GM21515 (cell line): ENCODE data around the gene SH3RF3.

Source experiments
- ATAC-seq: cut with Tn5 transposase; IDR thresholded peaks from one replicate; pipeline ENCODE4 v1.9.1; 2021; ENCODE audit not compliant: unreplicated experiment

SH3RF3 gene

DNA sequence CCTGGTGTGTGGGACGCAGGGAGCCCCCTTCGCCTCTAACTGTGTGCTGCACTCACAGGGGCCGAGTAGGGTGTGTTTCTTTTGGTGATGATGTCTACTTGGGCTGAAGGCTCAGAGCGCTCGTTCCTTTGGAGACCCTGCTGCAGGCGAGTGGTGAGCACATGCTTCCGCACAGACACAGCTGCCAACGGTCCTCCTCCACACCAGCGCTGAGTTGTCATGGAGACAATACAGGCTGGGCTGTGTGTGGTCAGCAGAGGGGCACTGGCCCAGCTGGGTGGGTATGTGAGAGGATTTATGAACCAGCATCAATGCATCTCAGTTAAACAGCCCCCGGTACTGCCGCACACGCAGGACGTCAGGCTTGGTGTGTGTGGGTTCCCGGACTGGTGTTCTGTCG lies 143.5 kb downstream of the SH3RF3 start:
- ATAC-seq: no peak

DNA sequence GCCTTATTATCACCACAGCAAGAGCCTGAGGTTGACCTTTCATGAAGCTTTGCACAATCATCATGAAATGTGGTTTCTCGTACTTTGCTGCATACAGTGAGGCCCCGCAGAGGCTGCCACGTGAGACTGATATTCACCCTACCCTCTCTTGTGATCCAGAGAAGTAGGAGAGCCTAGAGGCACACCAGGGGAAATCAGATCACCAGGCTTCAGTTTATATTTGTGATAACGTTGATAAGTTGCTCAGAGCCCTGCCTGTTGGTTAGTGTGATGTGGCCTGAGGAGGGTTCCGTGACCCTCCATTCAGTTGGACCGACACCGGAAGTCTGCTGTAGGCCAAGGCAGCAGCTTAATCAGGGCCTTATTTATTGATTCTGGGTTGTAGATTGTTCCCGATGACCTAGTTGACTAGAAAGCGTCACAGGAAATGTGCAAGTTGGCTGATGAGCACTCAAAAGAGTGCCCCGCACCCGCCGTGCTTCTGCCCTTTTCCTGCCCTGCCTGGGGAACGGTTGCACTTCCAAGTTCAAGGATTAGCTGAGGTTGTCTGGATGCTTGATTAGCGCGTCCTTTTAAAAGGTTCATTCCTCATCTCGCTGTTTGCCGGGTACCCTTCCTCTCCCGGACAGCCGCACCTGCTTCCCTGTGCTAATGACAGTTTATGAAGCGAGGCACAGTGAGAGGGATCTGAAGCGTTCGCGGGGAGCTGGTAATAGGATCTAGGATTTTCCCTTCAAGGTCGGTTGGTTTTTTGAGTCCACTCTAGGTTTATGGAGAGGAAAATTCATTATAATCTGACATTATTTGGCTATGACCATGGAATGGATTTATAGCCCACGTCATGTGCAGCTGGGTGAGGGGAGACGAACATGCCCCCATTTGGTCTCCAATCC lies 146.4 kb downstream of the SH3RF3 start:
- no peak for ATAC-seq

DNA sequence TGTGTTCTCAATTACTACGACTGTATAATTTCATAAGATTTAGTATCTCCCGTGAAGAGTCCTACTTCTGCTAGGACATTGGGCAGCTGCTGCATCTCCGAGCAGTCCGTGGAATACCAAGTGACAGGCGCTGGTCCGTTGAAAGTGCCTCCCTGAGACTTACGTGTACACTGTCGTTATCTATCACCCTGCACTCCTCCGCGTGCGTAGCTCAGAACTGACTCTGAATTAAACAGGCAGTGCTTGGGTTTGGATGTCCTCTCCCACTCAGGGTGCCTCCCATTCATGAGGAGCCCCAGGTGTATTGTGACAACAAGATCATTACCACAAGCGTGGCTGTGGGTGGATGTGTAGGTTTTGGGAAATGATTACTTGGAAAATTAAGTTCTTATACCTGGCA lies 148.4 kb downstream of the SH3RF3 start:
- no peak for ATAC-seq

DNA sequence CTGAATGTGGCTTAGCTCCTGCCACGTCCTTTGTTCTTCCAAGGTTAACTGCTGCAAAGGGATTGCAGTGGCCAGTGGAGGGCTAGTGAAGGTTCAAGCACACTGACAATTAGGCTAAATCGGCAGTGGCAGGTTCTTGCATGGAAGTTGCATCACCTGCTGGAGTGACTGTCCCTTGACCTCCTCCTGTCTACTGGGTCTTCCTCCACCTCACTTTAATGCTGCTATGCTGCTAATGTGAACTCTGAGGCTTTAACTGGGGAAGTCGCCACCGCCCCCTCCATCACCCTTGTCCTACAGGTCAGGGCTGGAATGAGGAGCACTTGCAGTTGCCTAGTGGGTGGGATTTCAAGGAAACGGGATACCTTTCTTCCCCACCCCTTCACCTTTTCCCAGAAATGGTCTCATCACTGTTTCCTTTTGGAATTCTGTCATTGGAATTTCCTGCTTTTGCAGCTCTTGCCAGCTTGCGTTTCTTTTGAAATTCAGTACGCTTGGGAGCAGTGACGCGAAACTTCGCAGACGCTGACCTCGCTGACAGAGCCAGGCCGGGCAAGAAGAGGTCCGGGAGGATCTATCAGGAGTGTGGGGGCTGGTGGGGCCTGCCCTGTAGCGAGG lies 150.3 kb downstream of the SH3RF3 start:
- ATAC-seq: no peak

DNA sequence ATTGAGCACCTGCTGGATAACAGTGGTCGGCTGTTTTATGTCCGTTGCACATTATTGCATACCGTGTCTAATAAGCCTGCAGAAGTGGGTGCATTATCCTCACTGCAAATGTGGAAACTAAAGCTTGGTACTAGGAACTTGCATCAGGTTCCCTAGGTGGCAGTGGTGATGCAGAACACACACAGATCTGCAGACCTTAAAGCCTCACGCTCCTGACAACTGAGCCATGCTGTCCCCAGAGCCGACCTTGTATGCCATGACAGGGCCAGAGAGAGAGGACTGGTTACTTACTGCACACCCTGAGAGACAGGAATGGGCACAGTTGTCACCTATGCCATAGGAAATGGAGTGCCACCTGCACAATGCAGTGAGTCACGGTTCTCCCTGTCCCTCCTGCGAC lies 151.8 kb downstream of the SH3RF3 start:
- no peak for ATAC-seq

DNA sequence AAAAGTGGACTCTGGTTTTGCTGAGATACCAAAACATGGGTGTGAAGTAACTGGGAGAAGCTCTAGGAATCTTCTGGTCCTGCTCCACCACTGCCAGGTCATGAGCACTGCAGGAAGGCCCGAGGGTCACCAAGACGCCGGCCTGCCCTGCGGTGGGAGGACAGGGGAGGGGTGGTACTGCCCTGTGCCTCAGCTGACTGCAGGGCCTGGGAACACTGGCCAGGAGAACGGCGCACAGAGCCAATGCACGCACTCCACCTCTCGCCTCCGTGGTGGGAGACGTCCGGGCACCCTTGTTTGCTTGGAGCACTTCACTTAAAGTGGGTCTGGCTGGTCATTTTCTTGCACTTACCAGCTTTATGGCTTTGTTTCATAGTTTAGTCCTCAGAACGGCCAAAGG lies 153.4 kb downstream of the SH3RF3 start:
- no peak for ATAC-seq

DNA sequence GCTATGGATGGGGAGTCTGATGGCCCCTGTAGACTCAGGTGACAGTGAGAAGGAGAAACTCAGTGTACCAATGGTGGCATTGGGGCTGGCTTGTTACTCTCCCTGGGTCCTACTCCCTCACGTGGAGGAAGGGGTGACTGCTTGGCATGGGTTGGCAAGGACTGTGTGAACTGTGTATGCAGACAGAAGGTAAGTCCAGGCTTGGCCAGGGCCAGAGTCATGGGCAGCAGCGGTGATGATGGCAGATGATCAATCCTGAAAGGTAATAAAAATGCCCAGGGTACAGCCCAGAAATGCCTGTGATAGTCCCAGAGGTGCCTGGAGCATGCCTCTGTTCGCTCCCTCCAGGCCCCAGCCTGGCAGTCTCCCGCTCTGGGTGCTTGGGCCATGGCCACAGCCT lies 153.9 kb downstream of the SH3RF3 start:
- no peak for ATAC-seq

DNA sequence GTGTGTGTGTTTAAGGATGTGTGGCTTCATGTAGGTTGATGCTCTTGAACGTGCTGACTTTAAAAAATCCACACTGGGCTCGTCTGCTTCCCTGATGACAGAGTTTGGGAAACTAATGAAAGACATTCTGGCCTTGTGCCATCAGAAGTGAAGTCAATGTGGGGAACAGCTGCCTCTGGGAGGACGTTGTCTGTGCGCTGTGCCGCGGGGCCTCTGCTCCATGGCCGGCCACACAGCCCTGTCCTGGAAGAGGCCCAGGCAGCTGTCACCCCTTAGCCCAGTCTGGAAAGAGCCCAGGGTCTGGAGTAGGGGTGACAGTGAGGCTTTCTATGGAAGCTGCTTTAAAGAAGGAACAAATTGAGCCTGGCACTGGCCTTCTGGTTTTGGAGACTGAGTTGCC lies 155.8 kb downstream of the SH3RF3 start:
- ATAC-seq: no peak

DNA sequence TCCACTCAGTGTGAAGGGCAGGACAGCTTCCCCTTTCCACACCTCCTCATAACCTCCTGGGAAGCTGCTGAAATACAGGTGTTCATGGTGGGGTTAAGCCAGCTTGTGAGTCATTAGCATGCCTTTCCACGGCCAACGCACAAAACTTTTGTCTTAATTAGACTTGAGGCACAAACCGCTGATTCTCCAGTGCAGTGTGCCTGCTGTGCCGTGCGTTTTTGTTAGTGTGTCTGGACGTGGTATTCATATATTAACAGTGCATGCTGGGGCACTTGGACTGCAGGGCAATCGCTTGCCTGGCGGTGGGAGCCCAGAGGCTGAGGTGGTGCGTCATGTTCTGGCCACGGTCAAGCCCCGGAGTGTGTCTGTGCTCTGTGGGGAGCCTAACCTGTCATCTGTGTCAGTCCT lies 156.2 kb downstream of the SH3RF3 start:
- ATAC-seq: no peak

DNA sequence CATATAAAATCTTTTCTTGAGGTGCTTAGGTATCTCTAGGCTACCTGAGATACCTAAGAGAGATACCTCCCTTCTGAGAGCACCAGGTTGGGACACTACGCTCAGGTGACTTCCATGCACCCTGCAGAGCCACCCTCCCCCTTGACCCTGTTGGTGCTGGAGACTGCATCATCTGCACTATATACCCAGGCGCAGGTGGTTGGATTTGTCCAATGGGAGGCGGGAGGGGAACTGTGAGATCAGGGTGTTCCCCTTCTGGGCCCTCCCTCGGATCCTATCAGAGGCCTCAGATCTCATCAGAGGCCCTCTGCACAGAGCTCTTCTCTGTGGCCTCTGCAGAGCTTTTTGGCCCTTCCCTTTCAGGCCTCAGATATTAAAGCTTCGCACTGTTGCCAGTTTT lies 158.4 kb downstream of the SH3RF3 start:
- ATAC-seq: no peak

DNA sequence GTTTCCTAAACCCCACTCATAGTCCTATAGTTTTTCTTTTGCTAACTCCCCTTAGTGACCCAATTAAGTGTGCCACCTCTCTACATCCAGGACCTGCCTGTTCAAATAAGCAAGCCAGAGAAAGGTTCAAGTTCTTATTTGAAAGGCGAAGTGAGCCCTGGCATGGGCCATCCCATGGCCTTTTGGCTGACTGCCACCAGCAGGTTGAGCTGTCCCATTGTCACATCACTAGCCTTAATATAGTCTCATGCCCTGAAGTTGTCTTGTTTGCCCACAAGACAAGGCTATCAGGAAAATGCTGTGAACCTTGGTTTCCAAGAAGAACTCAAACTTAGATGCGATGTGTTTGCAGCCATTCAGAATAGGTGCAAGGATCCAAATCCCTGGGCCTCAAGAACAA lies 158.8 kb downstream of the SH3RF3 start:
- ATAC-seq: no peak

DNA sequence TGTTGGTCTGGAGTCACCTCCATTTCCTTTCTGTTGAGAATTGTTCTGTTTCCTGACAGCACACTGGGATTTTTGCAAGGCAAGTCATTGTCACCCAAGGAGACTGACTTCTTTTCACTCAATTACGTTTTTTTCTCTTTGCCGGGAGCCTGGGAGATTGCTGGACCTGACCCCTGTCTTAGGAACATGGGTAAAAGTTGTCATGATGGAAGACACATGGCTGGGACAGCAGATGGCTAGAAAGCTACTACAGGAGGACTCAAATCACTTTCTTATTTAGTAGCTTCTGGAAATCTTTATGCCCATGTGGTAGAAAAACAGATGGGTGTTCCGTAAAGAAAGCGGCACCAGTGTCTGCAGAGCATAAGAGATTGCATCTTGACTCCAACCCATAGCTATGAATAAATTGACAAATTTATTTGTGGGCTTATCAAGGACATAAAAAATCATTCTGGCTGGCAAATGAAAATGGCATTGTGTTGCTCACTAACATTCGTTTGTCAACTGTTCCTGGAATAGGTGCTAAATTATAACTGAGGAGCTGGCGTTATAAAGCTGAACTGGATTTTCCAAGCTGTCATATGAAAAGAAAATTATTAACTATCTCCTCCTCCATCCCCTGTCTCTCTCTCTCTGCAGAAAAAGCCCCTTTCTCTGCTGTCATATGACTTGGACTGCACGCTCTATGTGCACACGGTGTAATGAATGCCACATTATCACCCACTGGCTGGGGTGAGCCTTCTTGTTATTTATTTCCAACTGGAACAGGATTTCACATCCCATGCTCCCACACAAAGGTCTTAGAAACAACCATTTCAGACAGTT lies 159.8 kb downstream of the SH3RF3 start:
- no peak for ATAC-seq

DNA sequence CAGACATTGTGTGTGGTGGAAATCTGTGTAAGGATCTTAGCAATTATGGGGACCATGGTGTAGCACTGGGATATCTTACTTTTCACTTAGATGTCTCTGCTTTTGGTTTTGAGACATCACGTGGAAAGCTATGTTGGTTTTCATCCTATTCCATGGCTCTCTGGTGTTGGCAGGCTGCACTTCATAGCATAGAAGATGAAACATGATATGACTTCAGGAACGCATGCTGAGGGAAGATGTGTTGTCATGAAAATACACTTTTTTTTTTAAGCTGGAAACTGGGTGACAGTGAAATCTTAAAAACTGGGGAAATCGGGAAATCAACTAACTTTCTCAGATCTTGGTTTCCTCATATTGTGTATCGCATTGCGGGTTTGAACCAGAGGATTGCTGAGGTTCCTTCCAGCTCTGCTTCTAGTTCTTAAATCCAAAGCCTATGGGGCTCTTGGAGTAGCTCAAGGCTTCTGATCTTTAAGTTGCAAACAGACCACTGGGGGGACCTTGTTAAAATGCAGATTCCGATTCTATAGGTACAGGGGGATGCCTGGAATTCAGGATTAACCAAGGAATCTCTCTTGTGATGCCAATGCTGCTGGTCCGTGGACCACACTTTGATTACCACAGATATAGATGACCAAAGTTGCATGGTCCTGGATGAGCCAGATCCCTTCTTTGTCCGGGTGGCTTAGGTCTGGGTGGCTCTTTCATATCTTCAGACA lies 160.7 kb downstream of the SH3RF3 start:
- ATAC-seq: no peak

DNA sequence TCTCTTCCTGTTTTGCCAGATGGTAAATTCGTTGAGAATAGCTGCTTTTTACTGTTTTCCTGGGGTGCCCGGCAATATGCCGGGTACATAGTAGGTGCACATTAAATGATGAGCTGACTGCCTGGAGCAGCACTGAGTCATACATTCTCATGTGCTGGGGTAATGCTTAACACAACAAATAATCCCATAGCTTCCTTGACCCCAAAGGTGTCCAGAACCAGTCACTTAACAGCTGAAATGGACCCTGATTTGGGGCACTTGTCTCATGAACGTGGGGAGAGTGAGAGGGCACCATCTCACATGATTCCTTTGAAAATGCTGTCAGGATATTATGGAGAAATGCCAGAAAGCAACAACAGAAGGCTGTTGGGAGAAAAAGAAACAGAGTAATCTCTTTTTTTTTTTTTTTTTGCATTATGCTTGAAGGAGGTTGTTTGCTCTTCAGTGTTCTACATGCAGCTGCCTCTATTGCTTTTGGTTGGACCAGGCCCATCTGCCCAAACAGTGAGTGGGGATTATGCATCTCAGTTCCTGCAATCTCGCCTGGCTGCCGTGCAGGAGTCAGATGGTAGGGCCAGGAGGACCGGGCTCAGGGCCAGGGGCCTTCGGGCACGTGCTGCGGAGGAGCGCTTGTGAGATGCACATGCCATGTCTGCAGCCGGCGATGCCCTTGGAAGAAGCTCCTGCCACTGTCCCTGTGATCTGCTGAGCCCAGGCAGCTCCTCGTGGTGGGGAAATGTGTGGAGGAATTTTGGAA lies 162.1 kb downstream of the SH3RF3 start:
- ATAC-seq: no peak

DNA sequence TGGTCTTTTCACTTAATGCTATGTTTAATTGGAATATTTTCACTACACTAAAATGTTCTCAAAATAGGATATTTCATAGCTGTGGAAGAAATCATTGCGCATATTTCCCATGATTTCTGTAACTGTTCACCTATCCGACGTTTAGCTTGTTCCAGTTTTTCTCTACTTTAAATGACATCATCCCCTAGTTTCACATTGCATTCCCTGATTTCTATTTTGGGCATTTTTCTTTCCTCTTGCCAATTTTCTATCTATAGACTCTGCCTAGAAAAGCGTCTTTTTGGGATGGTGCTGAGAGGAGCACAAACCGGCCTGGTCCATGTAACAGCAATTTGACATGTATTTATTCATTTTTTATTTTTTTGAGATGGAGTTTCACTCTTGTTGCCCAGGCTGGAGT lies 163.4 kb downstream of the SH3RF3 start:
- ATAC-seq: no peak

DNA sequence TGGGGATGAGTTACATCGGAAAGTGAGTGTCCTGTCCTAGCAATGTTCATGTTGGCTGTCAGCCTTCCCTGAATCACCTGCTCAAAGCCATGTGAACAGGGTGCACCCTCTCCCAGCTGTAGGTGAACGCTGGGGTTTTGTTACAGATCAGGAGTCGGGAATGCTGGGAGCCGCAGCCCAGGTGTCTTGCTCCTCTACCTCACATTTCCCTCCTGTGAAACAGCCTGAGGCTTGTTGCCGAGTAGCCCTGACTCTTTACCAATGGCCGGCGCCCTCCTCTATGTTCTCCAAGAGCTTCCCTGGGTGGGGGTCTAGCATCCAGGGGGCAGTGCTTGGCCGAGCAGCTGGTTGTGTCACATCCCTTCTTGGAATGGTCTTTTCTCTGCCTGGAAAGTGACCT lies 164.7 kb downstream of the SH3RF3 start:
- ATAC-seq: no peak

DNA sequence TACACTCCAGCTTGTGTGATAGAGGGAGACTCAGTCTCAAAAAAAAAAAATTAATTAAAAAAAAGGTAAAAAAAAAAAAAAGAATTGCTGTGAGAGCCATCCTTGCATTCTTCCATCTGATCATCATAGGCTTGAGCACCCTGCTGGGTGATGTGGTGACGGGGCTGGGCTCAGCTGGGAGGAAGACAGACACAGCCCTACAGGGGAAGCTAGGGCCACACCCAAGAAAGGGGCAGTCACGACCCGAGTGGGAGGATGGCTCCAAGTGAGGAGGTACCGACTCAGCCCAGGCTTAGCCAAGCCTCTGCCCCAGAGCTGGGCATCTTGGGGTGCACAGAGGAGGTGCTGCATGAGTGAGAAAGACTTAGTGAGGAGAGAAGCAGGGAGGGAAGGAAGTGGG lies 165.5 kb downstream of the SH3RF3 start:
- no peak for ATAC-seq

DNA sequence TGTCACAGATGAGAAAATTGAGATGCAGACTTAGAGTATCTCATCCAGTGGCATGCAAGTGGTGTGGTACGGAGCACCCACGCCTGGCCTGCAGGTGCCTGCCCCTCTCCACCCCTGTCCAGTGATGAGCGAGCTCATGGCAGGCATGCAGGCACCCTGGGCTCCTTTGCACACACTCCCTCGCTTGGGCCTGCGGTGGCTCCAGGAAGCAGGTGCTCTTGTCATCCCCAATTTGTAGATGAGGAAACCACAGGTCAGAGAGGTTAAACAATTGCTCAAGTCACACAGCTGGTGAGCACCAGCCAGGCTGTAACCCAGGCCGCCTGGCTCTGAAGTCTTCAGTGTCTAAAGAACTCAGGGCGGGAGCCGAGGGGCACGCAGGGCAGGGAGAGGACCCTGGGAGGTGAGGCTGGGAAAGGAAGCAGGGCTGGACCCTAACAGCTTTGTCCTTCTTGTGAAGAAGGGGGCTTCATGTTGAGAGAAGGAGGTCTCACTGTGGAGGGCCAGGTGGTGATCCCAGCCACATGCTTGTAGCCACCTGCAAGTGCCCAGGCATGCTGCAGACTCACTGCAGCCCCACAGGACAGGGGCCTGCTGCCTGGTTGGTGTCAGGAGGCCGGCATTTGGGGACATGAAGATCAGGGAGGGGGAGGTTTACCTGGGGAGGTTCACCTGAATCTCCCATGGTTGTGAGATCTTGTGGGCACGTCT lies 166.2 kb downstream of the SH3RF3 start:
- no peak for ATAC-seq

DNA sequence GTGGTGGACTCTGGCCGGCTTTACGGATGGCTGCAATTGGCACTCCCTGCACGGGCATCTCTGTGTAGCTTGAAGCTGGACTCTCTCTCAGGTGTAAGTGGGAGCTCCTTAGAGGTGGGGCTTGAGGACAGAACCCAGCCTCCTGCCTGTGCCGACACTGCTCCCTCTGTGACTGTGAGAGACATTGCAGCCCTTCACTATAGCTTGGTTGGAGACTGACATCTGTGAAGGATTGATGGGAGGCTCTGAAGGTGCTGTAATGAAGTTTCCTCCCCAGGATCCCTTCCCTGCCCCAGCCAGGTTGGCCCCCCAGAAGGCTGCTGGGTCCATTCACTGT lies 166.7 kb downstream of the SH3RF3 start:
- ATAC-seq: no peak
